Measurements from ENCODE around the gene SESN1.
"Not testable (repeated sequence)": the region's sequence is repeated elsewhere in the genome, so short reads cannot be mapped to it uniquely, and the experiment has no call there.

SESN1 gene

DNA sequence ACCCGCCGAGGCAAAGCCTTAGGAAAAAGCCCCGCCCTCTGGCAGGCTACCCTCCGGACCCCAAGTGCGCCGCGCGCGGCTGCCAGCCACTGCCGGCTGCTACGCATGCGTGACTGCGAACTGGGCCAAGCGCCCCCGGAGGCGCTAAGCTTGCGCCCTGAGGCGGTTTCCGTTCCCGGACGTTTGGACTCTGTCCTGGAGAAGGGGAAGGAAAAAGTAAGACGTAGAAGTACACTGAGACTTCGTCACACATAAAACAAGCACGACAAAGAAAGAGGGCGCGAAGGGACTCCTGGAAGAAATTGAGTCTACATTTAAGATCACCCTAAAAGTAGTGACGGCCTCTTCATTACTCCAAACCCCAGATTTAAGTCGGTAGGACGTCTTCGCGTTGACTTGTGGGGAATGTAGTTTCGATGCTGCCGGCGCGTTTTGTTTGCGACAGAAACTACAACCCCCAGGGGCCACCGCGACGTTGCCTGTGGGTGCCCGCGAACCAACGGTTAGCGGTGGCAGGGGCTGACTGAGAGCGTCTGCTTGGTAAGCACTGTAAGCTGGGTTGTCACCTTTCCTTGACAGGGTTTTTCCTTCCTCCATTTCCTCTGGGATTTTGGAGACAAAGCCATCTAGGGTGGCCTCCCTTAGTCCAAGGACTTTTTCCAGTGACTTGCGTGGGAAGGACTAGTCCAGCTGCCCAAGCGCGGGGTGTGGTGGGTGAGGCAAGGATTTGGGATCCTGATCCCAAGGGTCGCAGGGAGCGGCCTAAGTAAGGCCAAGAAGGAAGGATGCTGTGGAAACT lies 589 bp upstream of the SESN1 start, which contains the start of gene CEP57L1:
Gene CEP57L1, plus strand, starts transcription at position 472 of the 799 bp plus-strand sequence. CDS start 49,715 bp downstream, outside the sequence.
- peak; percentile 92 for DNase-seq (ENCODE audit: low spot score)

DNA sequence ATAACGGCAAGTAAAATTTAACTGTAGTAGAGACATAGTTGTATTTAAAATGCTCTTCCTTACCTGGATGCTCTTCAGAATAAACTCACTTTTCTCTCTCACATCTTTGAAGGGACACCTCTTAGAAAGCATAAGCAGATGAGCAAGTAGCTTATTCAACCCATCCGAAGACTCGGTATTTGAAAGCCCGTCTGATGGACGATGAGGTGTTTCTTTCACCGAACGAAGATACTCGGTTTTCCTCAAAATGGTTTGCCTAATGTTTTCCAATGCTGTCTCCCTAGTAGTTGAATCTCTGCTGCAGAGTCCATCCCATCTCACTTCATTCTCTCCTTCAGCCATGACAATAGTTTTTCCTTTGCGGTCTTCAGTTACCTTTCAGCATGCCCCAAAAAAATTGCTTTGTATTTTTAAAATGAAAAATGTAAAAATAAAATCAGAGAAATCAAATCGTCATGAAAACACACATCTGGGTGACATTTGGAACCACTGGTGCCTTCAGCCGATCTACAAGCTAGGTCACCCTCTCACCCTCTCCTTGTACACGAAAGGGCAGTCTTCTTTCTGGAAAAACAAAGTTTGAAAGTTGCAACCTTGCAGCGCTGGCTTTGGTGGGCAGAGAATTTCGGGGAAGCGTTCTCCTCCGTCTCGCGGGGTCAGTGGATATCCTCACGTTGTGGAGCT lies 772 bp downstream of the SESN1 start:
- DNase-seq (ENCODE audit: low spot score): no peak

DNA sequence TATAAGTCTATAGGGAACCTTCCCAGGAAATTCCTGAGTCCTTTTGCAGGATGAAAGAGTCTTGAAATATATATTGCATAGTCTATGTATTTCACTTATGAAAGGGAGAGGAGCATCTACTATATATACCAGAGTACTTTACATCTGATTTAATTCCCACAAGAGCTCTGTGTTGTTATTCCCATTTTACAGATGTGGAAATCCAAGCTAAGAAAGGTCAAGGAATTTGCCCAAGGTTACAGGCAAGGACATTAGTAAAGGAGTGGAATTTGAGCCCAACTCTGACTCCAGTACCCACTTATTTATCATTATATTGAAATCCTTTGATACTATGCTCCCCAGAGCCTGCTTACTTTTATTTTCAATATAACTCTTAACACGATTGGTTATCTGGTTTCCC lies 2.6 kb downstream of the SESN1 start:
- DNase-seq (ENCODE audit: low spot score): no peak

DNA sequence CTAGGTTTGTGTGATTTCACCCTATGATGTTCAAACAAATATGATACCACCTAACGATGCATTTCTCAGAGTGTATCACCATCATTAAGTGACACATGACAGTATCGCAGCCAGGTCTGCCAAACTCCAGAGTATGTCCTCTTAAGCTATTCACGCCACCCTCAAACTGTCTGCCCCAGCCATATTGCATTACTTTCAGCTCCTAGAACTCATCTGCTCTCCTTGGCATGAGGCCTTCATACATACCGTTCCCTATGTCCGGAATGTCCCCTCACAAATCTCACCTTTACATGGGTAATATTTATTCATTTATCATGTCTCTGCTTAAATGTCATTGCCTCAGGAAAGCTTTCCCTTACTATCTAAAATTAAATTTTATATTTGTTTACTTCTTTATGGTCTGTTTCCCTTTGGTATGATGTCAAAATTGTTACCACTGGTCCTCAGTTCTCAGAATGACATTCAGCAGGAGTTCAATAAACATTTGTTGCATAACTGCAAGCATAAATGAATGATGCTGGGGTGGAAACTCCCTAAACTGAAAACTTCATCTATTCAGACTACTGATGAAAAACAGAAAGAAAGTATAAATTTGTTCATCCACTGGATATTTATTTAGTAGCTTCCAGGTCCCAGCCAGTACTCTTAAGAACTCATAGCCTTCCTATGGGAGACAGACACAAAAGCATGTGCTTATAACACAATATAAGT lies 3.2 kb downstream of the SESN1 start:
- no peak for DNase-seq (ENCODE audit: low spot score)

DNA sequence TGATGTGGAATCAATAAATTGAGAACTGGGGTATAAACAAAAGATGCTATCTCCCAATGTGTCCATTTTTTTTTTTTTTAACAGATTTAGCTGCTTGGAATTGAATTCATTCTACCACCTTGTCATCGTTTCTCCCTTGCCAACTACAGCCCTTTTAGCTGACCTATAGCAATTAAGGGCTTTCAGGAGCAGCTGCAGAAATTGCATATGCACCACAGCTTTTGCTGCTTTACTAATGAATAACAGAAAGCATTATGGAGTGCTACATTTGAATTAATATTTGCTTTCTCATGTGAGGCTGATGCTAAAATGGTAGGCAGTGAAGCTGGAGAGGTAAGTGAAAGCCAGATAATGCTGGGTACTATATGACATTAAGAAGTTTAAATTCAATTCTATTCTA lies 5.7 kb downstream of the SESN1 start:
- DNase-seq (ENCODE audit: low spot score): no peak

DNA sequence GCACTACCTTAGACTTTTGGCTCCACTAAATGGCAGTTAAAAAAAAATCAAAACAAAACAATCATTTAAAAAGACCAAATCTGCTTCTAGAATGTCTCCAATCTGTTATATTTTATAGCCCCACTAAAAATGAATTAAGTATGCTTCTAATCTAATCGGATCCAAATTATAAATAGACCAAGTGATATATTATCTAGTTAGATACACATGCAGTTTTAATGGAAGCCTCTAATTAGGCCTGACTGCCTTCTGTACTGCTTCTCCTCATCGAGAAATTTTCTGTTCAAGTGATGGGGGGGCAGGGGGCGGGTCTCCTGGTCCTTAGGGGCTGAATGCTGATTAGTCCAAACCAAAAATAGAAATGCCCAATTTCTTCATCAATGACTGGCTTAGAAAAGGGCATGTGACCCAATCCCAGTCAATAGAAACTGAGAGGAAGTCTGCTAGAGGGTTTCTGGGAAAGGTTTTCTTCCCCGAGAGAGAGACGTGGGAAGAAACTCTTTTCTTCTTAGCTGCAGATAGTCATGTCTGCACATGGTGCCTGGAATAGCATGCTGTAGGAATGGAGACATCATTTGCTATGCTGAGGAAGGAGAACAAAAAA lies 6.9 kb downstream of the SESN1 start:
- no peak for DNase-seq (ENCODE audit: low spot score)

DNA sequence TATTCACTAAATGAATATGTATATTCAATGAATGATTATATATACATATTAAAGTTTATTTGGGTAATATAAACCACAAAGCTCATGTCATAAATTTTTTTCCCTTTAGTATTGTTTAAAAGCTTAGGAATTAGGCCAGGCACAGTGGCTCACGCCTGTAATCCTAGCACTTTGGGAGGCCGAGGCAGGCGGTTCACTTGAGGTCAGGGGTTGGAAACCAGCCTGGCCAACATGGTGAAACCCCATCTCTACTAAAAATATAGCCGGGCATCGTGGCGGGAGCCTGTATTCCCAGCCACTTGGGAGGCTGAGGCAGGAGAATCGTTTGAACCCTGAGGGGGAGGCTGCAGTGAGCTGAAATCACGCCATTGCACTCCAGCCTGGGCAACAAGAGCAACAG lies 10.5 kb downstream of the SESN1 start:
- DNase-seq (ENCODE audit: low spot score): not testable (repeated sequence)

DNA sequence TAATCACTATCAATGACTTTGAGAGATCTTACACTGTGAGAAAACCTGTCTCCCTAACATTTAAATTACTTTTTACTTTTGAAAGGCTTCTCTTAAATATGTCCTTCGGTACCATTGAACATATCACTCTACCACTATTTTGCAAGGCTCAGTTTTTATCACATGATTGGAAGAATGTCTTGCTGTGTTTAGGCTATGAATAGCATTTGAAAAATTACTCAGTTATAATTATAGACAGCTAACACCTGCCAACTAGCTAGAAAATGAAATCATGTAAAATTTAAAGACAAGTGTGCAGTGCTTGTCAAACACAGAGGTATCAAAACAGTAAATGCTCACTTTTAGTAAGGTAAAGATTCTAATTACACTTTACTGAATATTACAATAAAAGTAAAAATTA lies 11.0 kb downstream of the SESN1 start:
- no peak for DNase-seq (ENCODE audit: low spot score)

DNA sequence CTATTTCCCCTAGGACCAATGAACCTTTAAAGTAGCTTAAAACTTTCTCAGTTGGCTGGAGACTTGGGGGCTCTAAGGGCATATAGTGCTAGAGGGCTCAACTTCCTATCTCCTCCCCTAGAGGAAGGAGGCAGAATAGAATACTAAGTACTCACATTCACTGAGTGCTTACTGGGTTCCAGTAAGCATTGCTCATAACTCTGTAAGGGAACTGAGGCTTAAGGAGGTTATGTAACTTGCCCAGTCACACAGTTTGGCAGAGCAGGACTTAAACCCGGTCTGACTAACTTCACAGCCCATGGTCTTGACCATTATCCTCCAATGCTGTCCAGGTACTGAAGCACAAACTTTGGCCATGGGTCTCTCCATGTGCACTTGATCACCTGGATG lies 12.5 kb downstream of the SESN1 start:
- DNase-seq (ENCODE audit: low spot score): no peak

DNA sequence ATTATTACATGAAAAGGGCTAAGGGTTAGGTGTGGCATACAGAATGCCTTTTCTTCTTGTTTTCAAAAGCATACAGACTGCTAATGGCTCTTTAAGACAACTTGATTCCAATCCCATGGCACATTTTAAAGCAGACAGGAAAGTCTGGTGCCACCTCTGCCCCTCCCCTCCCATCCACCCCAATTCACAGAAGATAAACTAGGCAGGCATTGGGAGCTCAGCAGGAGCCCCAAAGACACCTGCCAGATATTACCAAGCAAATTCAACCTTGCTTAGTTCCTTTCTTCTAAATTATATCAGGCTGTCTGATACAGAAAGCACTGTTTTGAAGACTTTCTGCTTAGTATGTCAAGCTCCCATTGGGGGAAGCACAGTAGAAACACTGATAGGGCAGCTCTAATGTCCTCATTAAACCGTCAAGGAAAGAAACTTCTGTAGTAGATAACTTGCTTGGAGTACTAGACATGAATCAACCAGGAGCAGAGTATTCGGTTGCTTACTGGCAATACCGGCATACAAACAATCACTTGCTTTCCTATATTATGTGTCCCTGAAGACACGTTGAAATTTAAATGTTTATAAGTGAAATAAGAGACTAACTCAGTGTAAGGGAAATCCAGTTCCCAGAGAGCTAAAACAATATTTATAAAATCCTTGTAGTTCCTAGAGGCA lies 13.0 kb downstream of the SESN1 start:
- no peak for DNase-seq (ENCODE audit: low spot score)

DNA sequence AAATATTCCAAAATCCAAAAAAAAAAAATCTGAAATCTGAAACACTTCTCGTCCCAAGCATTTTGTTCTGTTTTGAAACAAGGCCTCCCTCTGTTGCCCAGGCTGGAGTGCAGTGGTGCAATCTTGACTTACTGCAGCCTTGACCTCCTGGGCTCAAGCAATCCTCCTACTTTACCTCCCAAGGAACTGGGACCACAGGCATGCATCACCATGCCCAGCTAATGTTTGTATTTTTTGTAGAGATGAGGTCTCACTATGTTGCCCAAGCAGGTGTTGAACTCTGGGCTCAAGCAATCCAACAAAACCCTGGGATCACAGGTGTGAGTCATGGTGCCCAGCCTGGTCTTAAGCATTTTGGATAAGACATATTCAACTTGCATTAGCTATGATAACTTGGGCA lies 13.6 kb downstream of the SESN1 start:
- no peak for DNase-seq (ENCODE audit: low spot score)

DNA sequence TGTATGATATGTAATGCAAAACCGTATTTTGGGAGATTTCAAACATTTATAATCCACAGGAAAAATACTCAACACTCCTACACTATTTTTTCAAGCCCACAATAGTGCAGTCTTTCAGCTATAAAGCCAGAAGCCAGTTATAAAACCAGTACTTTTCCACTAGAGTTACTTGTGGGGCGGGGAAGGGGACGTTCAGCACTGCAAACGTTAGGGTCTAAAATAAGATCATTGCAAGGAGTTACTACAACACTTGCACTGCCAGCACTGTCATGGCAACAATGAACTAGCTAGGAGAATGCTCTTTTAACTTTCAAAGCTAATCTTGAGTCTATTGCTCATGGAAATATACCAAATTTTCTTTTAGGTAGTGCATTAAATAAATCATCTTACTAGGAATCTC lies 14.7 kb downstream of the SESN1 start:
- no peak for DNase-seq (ENCODE audit: low spot score)

DNA sequence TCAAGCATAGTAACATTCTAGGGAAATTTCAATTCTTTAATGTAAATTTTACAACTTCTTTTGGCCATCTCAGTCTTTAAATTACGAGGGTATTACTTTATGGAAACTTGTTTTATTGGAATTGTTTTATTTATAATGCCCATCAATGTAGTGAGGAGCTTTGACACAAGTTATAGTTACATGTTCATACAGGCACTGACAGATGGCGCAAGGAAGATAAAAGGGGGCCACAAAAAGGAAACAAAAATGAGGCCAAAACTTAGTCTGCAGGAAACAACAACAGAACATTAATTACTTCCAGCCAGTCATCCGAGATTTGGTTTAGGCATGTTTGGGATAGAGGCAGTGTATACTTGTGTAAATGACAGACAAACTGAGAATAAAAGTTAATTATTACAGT lies 18.3 kb downstream of the SESN1 start:
- no peak for DNase-seq (ENCODE audit: low spot score)

DNA sequence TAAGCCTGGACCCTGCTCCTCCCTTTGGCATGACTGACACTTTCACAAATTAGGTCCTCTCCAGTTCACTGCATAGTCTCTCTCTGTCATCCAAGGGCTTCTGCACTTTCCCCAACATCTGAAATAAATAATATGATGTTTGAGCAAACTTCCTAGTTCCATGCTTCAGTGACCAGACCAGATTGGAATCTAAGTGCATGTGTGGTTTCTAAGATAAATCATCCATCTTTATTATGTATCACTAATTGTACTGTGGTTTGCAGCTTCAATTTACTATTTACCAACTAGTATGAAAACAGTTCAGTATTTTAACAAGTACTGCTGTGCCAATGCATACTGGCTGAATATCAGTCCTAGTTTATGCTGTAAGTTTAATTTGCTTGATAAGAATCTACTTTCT lies 18.7 kb downstream of the SESN1 start:
- no peak for DNase-seq (ENCODE audit: low spot score)

DNA sequence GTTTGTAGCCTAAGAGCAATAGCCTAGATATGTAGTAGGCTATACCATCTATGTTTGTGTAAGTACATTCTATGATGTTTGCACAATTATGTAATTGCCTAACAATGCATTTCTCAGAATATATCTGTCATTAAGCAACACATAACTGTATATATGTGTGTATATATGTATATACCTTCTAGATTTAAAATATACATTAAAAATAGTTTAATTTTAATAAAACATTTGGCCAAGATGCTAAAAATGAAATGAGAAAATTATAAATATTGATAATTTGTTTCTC lies 20.6 kb downstream of the SESN1 start:
- DNase-seq (ENCODE audit: low spot score): no peak

DNA sequence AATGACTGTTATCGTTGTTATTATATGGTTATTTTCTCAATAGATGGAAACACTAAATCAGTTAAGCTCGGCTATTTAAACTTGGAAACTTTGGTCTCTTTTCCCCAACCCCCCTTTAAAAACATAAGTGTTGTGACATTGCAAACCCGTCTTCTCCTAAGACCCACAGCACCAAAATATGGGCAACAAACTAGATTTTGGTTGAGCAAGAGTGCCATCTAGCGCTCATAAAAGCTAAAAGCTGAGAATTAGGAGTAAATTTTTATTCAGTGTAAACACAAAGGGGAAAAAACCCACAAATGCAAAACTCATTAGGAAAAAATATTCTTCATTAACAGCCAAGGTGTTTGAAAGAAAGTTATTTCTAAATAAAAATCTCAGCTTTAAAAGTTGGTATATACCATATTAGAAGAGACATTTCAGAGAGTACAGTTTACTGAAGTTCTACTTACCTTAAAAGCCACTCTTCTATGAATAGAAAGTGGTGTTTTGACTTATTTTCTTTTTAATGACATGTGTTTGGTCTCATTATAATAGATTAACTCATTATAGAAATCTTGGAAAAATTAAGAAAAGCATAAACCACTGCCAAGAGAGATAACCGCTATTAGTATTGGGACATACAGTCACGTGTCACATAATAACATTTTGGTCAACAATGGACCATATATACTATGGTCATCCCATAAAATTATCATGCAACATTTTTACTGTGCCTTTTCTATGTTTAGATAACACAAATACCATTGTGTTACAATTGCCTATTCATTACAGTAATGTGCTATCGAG lies 21.1 kb downstream of the SESN1 start:
- DNase-seq (ENCODE audit: low spot score): peak; percentile 32

DNA sequence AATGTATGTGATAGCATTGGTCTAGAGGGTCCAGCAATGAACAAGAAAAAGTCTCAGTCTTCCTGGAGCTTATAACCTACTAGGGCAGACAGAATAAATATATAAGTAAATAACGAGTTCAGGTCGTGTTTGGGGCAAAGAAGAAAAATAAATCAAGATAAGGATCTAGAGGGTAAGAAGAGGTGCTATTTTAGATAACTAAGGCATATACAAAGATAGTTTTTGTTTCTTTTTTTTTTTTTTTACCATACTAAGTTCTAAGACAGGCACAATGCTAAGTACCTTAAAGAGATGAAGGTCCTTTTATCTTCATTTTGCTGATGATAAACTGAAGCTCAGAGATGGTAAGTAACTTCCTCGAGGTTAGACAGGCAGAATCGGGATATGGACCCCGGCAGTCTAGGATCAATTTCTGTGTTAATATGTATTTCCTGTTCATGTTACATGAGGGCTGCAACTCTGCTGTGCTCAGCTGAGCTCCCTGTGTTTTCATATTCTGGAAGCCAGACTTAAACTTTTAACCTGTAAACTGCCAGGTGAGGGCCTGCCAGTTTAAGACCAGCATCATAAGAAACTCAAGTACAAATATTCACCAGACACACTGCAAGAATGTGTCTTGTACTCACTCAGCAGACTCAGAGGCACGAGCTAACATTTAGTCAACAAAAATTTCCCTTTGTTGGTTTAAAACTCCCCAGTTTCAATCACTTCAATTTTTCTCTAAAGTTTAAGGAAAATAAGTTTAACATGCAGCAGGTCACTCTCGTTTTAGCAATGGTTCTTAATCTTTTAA lies 23.3 kb downstream of the SESN1 start:
- no peak for DNase-seq (ENCODE audit: low spot score)

DNA sequence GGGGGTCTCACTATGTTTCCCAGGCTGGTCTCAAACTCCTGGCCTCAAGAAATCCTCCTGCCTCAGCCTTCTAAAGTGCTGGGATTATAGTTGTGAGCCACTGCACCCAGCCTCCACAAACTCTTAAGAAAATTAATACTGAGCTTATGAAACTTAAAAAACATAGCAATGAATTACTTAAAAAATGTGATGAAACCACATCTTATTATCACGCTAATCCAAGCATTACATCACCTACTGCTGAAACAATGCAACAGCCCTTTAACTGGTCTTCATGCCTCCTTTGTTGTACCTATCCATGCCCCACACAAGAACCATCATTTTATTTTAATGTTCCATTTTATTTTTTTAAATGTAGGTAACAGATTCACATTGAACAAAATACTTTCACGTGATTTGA lies 24.9 kb downstream of the SESN1 start:
- DNase-seq (ENCODE audit: low spot score): no peak

DNA sequence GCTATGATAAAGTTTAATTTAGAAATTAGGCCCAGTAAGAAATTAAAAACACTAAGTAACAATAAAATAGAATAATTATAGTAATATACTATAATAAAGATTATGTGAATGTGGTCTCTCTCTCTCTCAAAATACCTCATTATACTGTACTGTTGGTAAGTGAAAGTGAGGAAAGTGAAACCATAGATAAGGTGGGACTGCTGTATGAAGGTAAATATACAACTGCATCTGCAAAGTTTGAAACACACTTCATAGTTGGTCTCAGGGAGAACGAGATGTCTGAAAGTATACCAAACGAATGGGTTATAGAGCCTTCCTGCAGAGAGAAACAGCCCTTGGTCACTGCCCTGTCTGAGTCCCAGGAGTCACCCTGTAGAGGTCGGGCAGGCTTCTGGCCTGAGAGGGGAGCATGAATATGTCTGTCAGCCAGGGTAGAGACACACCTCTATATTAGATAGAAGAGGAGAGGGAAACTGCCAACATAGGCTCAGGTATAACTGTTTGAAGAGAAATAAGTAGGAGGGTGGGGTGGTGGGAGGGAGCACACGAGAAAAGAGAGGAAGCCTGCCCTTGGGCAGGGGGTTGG lies 31.8 kb downstream of the SESN1 start:
- no peak for DNase-seq (ENCODE audit: low spot score)

DNA sequence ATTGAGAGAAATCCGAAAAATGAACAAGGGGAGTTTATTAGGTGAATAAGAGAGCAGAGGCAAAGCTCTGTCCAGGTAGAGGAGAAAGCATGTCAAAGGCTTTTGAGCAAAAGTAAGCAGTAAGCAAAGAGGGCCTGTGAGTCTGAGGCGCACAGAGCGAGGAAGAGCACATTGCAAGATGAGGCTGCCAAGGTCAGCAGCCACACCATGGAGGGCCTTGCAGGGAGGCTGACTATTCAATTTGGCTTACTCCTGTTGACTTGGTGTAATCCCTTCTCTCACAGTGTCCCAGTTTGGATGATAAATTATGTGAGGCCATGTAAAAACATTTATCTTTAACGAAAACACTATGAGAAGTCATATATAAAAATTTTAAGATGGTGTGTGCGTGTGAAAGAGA lies 32.4 kb downstream of the SESN1 start:
- DNase-seq (ENCODE audit: low spot score): no peak
